AG08396 (cell line): ENCODE results near the gene PELI3.

Experiments
- DNase-seq: peaks from one replicate; pipeline ENCODE4 v3.0.0; 2012; ENCODE audit warnings: low spot score, mixed read lengths

Gene PELI3

GRCh38 chr11:66475349-66476172, 8.9 kb downstream of the PELI3 start:
- no peak for DNase-seq

GRCh38 chr11:66476173-66476840, 9.6 kb downstream of the PELI3 start:
- DNase-seq: no peak

- no peak for DNase-seq
Measured at GRCh38 chr11:66476841-66477251, 10.1 kb downstream of the PELI3 start.

GRCh38 chr11:66477263-66478201, 10.8 kb downstream of the PELI3 start:
- DNase-seq: no peak

- DNase-seq: no peak
Measured at GRCh38 chr11:66478729-66479393, 12.2 kb downstream of the PELI3 start.

GRCh38 chr11:66479394-66480116, 12.8 kb downstream of the PELI3 start:
- peak; percentile 58 for DNase-seq

- peak; percentile 100 for DNase-seq
Measured at GRCh38 chr11:66480117-66480938, 13.6 kb downstream of the PELI3 start, which contains the start of gene DPP3. DPP3 (plus strand) TSS chr11:66480434; CDS start chr11:66482201, 1,767 bp downstream.

GRCh38 chr11:66484806-66485380, 18.2 kb downstream of the PELI3 start:
- DNase-seq: no peak

GRCh38 chr11:66488957-66489356, 22.3 kb downstream of the PELI3 start:
- DNase-seq: no peak

GRCh38 chr11:66489636-66490035, 22.9 kb downstream of the PELI3 start:
- no peak for DNase-seq

- no peak for DNase-seq
Measured at GRCh38 chr11:66491315-66491935, 24.7 kb downstream of the PELI3 start.

- no peak for DNase-seq
Measured at GRCh38 chr11:66492161-66492865, 25.6 kb downstream of the PELI3 start.

- no peak for DNase-seq
Measured at GRCh38 chr11:66493130-66493529, 26.4 kb downstream of the PELI3 start.

GRCh38 chr11:66494458-66494857, 27.8 kb downstream of the PELI3 start:
- no peak for DNase-seq

- DNase-seq: no peak
Measured at GRCh38 chr11:66494935-66495334, 28.2 kb downstream of the PELI3 start.

- no peak for DNase-seq
Measured at GRCh38 chr11:66495401-66495854, 28.7 kb downstream of the PELI3 start.

GRCh38 chr11:66497206-66497605, 30.5 kb downstream of the PELI3 start:
- no peak for DNase-seq

- no peak for DNase-seq
Measured at GRCh38 chr11:66498506-66498905, 31.8 kb downstream of the PELI3 start.
